Karpas-422 (cell line): ENCODE data around the gene MCU. TPM values are rescaled to one million over a fixed set of nuclear protein-coding genes. Genes with fewer than 3 reads are reported as not detected.
"Not testable (repeated sequence)": the region's sequence is repeated elsewhere in the genome, so short reads cannot be mapped to it uniquely, and the experiment has no call there.

ENCODE experiments used
- DNase-seq: peaks from one replicate; pipeline ENCODE4 v3.0.0-alpha.2; 2015
- H2AFZ ChIP-seq: fragments of 200-600 bp; sonication (generic); 2 replicates; pipeline ENCODE4 v1.6.1; 2014; ENCODE audit warnings: antibody characterized with exemption, low read length, mixed read lengths
- H3K27ac ChIP-seq: fragments of 200-600 bp; sonication (generic); 2 replicates; pipeline ENCODE4 v1.5.1; 2014; ENCODE audit warnings: mild to moderate bottlenecking, low read length, moderate library complexity
- H3K27me3 ChIP-seq: fragments of 200-600 bp; sonication (generic); 2 replicates; pipeline ENCODE4 v1.6.1; 2014; ENCODE audit warnings: low read length, mixed read lengths
- H3K36me3 ChIP-seq: fragments of 200-600 bp; sonication (generic); 2 replicates; pipeline ENCODE4 v1.6.1; 2014; ENCODE audit warnings: low read length, mixed read lengths; ENCODE audit not compliant: insufficient read depth
- H3K4me1 ChIP-seq: fragments of 200-600 bp; sonication (generic); 2 replicates; pipeline ENCODE4 v1.6.1; 2014; ENCODE audit warnings: mild to moderate bottlenecking, low read length, mixed read lengths
- H3K4me2 ChIP-seq: fragments of 200-600 bp; sonication (generic); 2 replicates; pipeline ENCODE4 v1.6.1; 2014; ENCODE audit warnings: low read length, low read depth, mild to moderate bottlenecking; ENCODE audit not compliant: poor library complexity, severe bottlenecking
- H3K4me3 ChIP-seq: fragments of 200-600 bp; sonication (generic); 2 replicates; pipeline ENCODE4 v1.5.1; 2014; ENCODE audit warnings: mild to moderate bottlenecking, antibody characterized with exemption, low read length, mixed read lengths
- H3K79me2 ChIP-seq: fragments of 200-600 bp; sonication (generic); 2 replicates; pipeline ENCODE4 v1.6.1; 2014; ENCODE audit warnings: mild to moderate bottlenecking, low read length, mixed read lengths
- H3K9ac ChIP-seq: fragments of 200-600 bp; sonication (generic); 2 replicates; pipeline ENCODE4 v1.6.0; 2014; ENCODE audit warnings: low read length
- H3K9me2 ChIP-seq: fragments of 200-600 bp; sonication (generic), shearing (Covaris generic); replicated peaks from 2 replicates; pipeline ENCODE4 v1.6.0; 2014; ENCODE audit warnings: mild to moderate bottlenecking, low read length, moderate library complexity; ENCODE audit not compliant: insufficient read depth
- H3K9me3 ChIP-seq: fragments of 300-700, 200-600 bp; sonication (generic); 2 replicates; pipeline ENCODE4 v1.6.1; 2014; ENCODE audit warnings: low read length, mixed read lengths
- H4K20me1 ChIP-seq: fragments of 200-600 bp; sonication (generic); 2 replicates; pipeline ENCODE4 v1.6.1; 2014; ENCODE audit warnings: mild to moderate bottlenecking, antibody characterized with exemption, low read length, low read depth; ENCODE audit not compliant: insufficient read depth
- total RNA-seq: library from RNA; depleted of rRNA; stranded (reverse); fragments of >200 nt; shearing (Covaris generic); gene quantifications from 2 replicates; pipeline ENCODE4 v1.2.3, GENCODE V29; 2014; ENCODE audit warnings: low replicate concordance; rRNA removed

The MCU gene, protein sequence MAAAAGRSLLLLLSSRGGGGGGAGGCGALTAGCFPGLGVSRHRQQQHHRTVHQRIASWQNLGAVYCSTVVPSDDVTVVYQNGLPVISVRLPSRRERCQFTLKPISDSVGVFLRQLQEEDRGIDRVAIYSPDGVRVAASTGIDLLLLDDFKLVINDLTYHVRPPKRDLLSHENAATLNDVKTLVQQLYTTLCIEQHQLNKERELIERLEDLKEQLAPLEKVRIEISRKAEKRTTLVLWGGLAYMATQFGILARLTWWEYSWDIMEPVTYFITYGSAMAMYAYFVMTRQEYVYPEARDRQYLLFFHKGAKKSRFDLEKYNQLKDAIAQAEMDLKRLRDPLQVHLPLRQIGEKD
- total RNA-seq = 16.2 and 41.3 TPM in 2 replicates

DNA sequence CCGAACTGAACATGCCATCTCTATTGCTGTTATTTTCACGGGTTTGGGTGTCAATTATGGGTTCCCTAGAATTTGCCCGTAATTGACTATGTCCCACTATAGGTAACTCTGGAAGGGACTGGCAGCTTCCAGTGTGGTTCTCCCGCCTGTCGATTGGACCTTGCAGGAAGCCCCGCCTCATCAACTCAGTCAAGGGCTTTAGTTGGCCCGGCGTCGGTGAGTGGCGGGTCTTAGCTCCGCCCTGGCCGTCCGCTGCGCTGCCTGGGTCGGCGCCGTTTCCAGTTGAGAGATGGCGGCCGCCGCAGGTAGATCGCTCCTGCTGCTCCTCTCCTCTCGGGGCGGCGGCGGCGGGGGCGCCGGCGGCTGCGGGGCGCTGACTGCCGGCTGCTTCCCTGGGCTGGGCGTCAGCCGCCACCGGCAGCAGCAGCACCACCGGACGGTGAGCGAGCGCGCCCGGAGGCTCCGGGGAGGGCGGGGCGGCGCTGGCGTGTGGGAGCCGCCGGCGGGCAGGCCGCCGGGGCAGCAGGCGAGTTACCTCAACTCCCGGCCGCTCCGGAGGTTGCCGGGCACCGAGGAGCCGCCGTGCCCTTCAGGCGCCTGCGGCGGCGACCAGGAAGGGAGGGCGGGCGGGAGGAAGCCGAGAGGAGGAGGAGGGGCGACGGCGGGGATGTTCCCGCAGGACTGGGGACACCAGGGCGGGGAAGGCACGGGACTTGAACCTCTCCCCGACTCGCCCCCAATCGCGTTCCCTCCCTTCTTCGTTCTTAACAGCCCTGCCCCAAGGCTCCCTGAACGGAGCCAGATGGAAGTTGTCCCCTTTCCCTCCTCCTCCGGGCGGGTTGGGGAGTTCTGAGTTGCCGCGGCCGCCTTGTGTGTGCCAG is at the start of gene MCU:
TSS of gene MCU (plus strand) at position 281 of the 881 bp plus-strand sequence. CDS start at position 290, 9 bp downstream.
- no peaks in the 10 kb centered on the region for H4K20me1 ChIP-seq
- peak within 1 kb of the TSS; percentile 83 for H3K4me3 ChIP-seq
- no peaks in the 10 kb centered on the region for H3K27me3 ChIP-seq
- H3K36me3 ChIP-seq = no peaks in the 10 kb centered on the region
- H3K4me2 ChIP-seq = peak within 1 kb of the TSS; percentile 76
- H3K4me1 ChIP-seq = peaks cover 38% of the 10 kb centered on the region
- H3K9me3 ChIP-seq = no peaks in the 10 kb centered on the region
- H3K27ac ChIP-seq = peak within 1 kb of the TSS; percentile 45; the same call in 1 of the 2 replicates
- H2AFZ ChIP-seq = peak within 1 kb of the TSS; percentile 99
- peak; percentile 97 for DNase-seq
- peaks cover 46% of the 10 kb centered on the region for H3K79me2 ChIP-seq
- peak within 1 kb of the TSS; percentile 92 for H3K9ac ChIP-seq
- H3K9me2 ChIP-seq = no peaks in the 10 kb centered on the region

DNA sequence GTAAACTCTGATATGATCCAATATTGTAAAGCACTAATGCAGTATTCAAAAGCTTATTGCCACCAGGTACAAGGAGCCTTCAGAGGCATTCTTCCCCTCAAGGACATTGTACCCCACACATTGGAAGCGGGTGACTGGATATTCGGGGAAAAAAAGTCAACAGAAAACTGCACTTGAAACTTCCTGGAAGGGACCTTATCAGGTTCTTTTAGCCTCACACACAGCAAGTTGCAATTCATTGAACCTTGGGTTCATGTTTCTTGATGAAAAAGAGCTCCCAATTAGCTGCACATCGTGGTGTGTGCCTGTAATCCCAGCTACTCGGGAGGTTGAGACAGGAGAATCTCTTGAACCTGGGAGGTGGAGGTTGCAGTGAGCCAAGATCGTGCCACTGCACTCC is 49.6 kb upstream of the MCU start:
- H3K4me3 ChIP-seq = no peak overlapping the region
- no peaks in the 10 kb centered on the region for H3K27me3 ChIP-seq
- H3K9me3 ChIP-seq = no peaks in the 10 kb centered on the region
- H2AFZ ChIP-seq = no peak overlapping the region
- DNase-seq = no peak
- no peak overlapping the region for H3K4me2 ChIP-seq
- no peaks in the 10 kb centered on the region for H3K79me2 ChIP-seq
- H3K9ac ChIP-seq = no peak overlapping the region
- H3K27ac ChIP-seq = no peak overlapping the region
- no peaks in the 10 kb centered on the region for H4K20me1 ChIP-seq
- H3K36me3 ChIP-seq = no peaks in the 10 kb centered on the region
- H3K9me2 ChIP-seq = no peaks in the 10 kb centered on the region
- H3K4me1 ChIP-seq = no peaks in the 10 kb centered on the region; the same call in 1 of the 2 replicates

DNA sequence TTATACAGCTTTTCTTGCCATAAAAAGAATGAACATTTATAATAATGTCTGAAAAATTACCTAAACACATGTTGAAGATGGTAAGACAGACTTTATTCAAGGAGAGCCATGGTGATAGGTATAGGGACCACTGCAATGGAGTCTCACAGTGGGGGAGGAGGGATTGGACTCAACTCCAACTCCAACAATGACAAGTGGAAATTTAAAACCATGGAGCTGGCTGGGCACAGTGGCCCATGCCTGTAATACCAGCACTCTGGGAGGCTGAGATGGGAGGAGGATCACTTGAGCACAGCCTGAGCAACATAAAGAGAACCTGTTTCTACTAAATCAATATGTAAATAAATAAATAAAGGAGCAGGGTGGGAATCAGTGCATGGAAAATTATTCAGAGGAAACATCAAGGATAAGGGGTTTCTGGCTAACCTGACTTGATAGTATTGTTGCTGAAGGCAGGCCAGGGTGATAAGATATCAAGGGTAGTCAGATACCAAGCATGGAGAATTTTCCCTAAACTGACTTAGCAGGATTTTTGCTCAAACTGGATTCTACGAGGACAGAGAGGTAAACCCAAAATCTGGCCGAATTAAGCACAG is 46.6 kb upstream of the MCU start:
- H3K9me2 ChIP-seq = no peaks in the 10 kb centered on the region
- H2AFZ ChIP-seq = no peak overlapping the region
- H3K4me3 ChIP-seq = no peak overlapping the region
- H3K27me3 ChIP-seq = no peaks in the 10 kb centered on the region
- H3K36me3 ChIP-seq = no peaks in the 10 kb centered on the region
- no peaks in the 10 kb centered on the region for H3K79me2 ChIP-seq
- H3K9ac ChIP-seq = no peak overlapping the region
- no peak overlapping the region for H3K4me2 ChIP-seq
- H3K9me3 ChIP-seq = no peaks in the 10 kb centered on the region
- no peak overlapping the region for H3K27ac ChIP-seq
- H3K4me1 ChIP-seq = no peaks in the 10 kb centered on the region
- no peaks in the 10 kb centered on the region for H4K20me1 ChIP-seq
- DNase-seq = no peak

DNA sequence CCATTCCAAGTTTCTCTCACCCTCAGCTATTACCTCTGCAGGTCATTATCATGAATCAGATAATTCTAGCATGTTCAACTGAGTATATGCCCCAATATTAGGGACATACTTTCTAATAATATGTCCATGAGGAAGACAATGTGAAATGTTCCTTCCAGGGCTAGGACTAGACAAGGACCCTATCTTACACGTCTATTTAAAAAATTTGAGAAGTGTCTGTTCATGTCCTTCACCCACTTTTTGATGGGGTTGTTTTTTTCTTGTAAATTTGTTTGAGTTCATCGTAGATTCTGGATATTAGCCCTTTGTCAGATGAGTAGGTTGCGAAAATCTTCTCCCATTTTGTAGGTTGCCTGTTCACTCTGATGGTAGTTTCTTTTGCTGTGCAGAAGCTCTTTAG is 45.0 kb upstream of the MCU start:
- not testable (repeated sequence) for H3K4me3 ChIP-seq, DNase-seq, H2AFZ ChIP-seq, H3K9ac ChIP-seq, H3K9me3 ChIP-seq, H3K27me3 ChIP-seq, H3K27ac ChIP-seq, H3K4me1 ChIP-seq, H3K79me2 ChIP-seq, H3K4me2 ChIP-seq, H3K9me2 ChIP-seq, H3K36me3 ChIP-seq, H4K20me1 ChIP-seq

DNA sequence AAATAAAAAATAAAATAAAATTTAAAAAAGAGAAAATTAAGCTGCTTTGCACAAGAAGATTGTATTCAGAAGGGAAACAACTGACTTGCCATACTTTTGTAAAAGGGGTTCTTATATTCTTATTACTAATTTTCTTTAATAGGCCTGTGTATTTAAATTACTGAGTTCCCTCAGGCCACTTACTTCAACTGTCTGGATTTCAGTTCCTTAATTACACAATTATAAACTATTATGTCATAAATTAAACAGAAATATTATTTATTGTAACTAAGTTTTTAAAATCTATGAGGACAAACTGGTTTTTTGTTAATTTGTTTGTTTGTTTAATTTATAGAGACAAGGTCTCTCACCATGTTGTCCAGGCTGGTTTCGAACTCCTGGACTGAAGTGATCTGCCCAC is 43.6 kb upstream of the MCU start:
- no peaks in the 10 kb centered on the region for H3K9me3 ChIP-seq
- H3K9ac ChIP-seq = no peak overlapping the region
- no peaks in the 10 kb centered on the region for H3K9me2 ChIP-seq
- no peak overlapping the region for H3K27ac ChIP-seq
- no peak overlapping the region for H2AFZ ChIP-seq
- H4K20me1 ChIP-seq = no peaks in the 10 kb centered on the region
- no peak overlapping the region for H3K4me2 ChIP-seq
- H3K4me1 ChIP-seq = no peaks in the 10 kb centered on the region
- DNase-seq = no peak
- H3K79me2 ChIP-seq = no peaks in the 10 kb centered on the region
- H3K36me3 ChIP-seq = no peaks in the 10 kb centered on the region
- no peaks in the 10 kb centered on the region for H3K27me3 ChIP-seq
- no peak overlapping the region for H3K4me3 ChIP-seq

DNA sequence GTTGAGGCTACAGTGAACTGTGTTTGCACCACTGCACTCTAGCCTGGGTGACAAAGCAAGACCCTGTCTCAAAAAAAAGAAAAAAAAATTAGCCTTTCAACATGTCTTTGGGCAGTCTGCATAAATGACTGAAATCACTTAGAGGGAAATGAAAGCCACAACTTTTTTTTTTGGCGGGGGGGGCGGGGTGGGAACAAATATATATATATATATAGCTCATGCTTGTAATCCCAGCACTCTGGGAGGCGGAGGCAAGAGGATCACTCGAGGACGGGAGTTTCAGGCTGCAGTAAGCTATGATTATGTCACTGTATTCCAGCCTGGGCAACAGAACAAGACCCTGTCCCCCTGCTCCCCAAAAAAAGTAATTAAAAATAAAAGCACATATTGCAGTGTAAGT is 42.7 kb upstream of the MCU start:
- no peak overlapping the region for H3K9ac ChIP-seq
- H3K4me1 ChIP-seq = no peaks in the 10 kb centered on the region
- H3K9me2 ChIP-seq = no peaks in the 10 kb centered on the region
- H2AFZ ChIP-seq = no peak overlapping the region
- no peak for DNase-seq
- H3K4me2 ChIP-seq = no peak overlapping the region
- no peaks in the 10 kb centered on the region for H3K36me3 ChIP-seq
- no peaks in the 10 kb centered on the region for H3K27me3 ChIP-seq
- H3K27ac ChIP-seq = no peak overlapping the region
- H3K9me3 ChIP-seq = no peaks in the 10 kb centered on the region
- no peaks in the 10 kb centered on the region for H3K79me2 ChIP-seq
- no peaks in the 10 kb centered on the region for H4K20me1 ChIP-seq
- no peak overlapping the region for H3K4me3 ChIP-seq

DNA sequence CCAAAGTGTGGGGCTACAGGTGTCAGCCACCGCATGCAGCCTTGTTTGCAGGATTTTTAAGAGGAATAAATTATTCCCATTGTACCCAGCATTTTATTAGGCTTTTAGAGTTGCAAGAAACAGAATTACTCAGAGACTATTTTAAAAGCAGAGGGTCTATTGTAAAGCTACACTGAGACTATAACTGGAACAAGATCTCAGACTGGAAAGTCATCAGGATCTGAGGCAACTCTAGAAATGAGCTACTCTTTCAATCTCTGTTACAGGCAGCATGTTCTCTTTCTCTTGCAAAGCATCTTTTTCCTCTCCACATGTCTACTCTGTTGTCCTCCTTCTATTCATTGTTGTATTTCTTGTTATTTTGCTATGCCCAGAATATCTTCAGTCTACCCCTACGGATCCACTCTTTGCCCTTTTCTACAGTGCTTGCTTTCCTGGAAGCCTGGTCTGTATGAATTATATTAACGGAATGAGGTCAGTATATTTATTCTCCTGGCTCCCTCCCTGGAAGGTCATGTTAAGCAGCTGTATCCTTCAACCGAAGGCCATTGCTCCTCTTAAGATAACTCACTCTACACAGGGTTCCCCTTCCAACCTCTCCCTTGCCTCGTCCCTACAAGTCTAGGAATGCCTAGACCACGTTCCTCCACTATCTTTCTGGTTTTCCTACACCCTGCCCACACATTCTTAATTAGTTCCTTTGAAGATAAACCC is 38.4 kb upstream of the MCU start:
- no peaks in the 10 kb centered on the region for H3K79me2 ChIP-seq
- no peaks in the 10 kb centered on the region for H3K9me2 ChIP-seq
- H3K36me3 ChIP-seq = no peaks in the 10 kb centered on the region
- H3K27me3 ChIP-seq = no peaks in the 10 kb centered on the region
- no peak overlapping the region for H3K4me2 ChIP-seq
- H3K9me3 ChIP-seq = no peaks in the 10 kb centered on the region
- H2AFZ ChIP-seq = no peak overlapping the region
- no peak for DNase-seq
- no peak overlapping the region for H3K9ac ChIP-seq
- H3K27ac ChIP-seq = no peak overlapping the region
- H3K4me1 ChIP-seq = no peaks in the 10 kb centered on the region
- H3K4me3 ChIP-seq = no peak overlapping the region
- no peaks in the 10 kb centered on the region for H4K20me1 ChIP-seq
